ENCODE results near the gene TRPM3. TPM values are rescaled to one million over a fixed set of nuclear protein-coding genes. Genes with fewer than 3 reads are reported as not detected.

Gene TRPM3
- total RNA-seq, 1 experiment from 2014 or later: not detected

- Mint-ChIP-seq H3K27ac (ENCODE audit: unreplicated experiment) (no peak overlapping the region), H3K27me3 (ENCODE audit: insufficient read depth, unreplicated experiment) (no peaks in the 10 kb centered on the region), H3K4me3 (ENCODE audit: unreplicated experiment) (no peak overlapping the region), H3K36me3 (ENCODE audit: insufficient read depth, unreplicated experiment) (no peaks in the 10 kb centered on the region), H3K9me3 (ENCODE audit: unreplicated experiment) (no peaks in the 10 kb centered on the region), H3K4me1 (ENCODE audit: low read depth, unreplicated experiment) (no peaks in the 10 kb centered on the region)
- BruUV-seq (replicated peaks): no TSS peak
- ChIA-PET CTCF (no interaction called here), POLR2A (no interaction called here)
- Histone ChIP-seq H3K4me3 (ENCODE audit: low read depth, low read length) (no peak overlapping the region), H3K27me3 (replicated peaks; ENCODE audit: control insufficient read depth, insufficient read depth, low read length) (no peaks in the 10 kb centered on the region), H3K9me3 (no peaks in the 10 kb centered on the region), H3K36me3 (ENCODE audit: control insufficient read depth, insufficient read depth, low read length) (no peaks in the 10 kb centered on the region), H3K4me1 (no peaks in the 10 kb centered on the region)
- no peak for TF ChIP-seq CTCF (IDR thresholded peaks at IDR 0.05; ENCODE audit: insufficient read depth in 1 of 2, low read depth in 1 of 2, low read length in 1 of 2, severe bottlenecking in 1 of 2, unreplicated experiment in 1 of 2)
- intact Hi-C loops (cut with micrococcal nuclease; ENCODE audit: unreplicated experiment): no loop called here
- DNase-seq: no peak
Measured at GRCh38 chr9:70588381-70588780, 533.0 kb downstream of the TRPM3 start.

GRCh38 chr9:70587201-70587600, 534.2 kb downstream of the TRPM3 start:
- Histone ChIP-seq H3K4me3 (ENCODE audit: low read depth, low read length) (no peak overlapping the region), H3K27me3 (replicated peaks; ENCODE audit: control insufficient read depth, insufficient read depth, low read length) (no peaks in the 10 kb centered on the region), H3K4me1 (no peaks in the 10 kb centered on the region), H3K36me3 (ENCODE audit: control insufficient read depth, insufficient read depth, low read length) (no peaks in the 10 kb centered on the region), H3K9me3 (no peaks in the 10 kb centered on the region)
- intact Hi-C loops (cut with micrococcal nuclease; ENCODE audit: unreplicated experiment): no loop called here
- Mint-ChIP-seq H3K9me3 (ENCODE audit: unreplicated experiment) (no peaks in the 10 kb centered on the region), H3K27me3 (ENCODE audit: insufficient read depth, unreplicated experiment) (no peaks in the 10 kb centered on the region), H3K4me3 (ENCODE audit: unreplicated experiment) (no peak overlapping the region), H3K27ac (ENCODE audit: unreplicated experiment) (no peak overlapping the region), H3K4me1 (ENCODE audit: low read depth, unreplicated experiment) (no peaks in the 10 kb centered on the region), H3K36me3 (ENCODE audit: insufficient read depth, unreplicated experiment) (no peaks in the 10 kb centered on the region)
- no peak for TF ChIP-seq CTCF (IDR thresholded peaks at IDR 0.05; ENCODE audit: insufficient read depth in 1 of 2, low read depth in 1 of 2, low read length in 1 of 2, severe bottlenecking in 1 of 2, unreplicated experiment in 1 of 2)
- POLR2A ChIA-PET: no interaction called here
- CTCF ChIA-PET: no interaction called here
- BruUV-seq (replicated peaks): no TSS peak
- no peak for DNase-seq

- CTCF ChIA-PET: no interaction called here
- POLR2A ChIA-PET: no interaction called here
- BruUV-seq (replicated peaks): no TSS peak
Measured at GRCh38 chr9:70586476-70586875, 534.9 kb downstream of the TRPM3 start.

More at GRCh38 chr9:70586476-70586875, 534.9 kb downstream of the TRPM3 start:
- H3K36me3 Mint-ChIP-seq (ENCODE audit: insufficient read depth, unreplicated experiment): no peaks in the 10 kb centered on the region
- DNase-seq: no peak
- no peaks in the 10 kb centered on the region for H3K27me3 ChIP-seq (replicated peaks; ENCODE audit: control insufficient read depth, insufficient read depth, low read length)
- H3K4me1 Mint-ChIP-seq (ENCODE audit: low read depth, unreplicated experiment): no peaks in the 10 kb centered on the region
- intact Hi-C loops (cut with micrococcal nuclease; ENCODE audit: unreplicated experiment): no loop called here
- TF ChIP-seq CTCF (IDR thresholded peaks at IDR 0.05; ENCODE audit: insufficient read depth in 1 of 2, low read depth in 1 of 2, low read length in 1 of 2, severe bottlenecking in 1 of 2, unreplicated experiment in 1 of 2): no peak
- H3K27me3 Mint-ChIP-seq (ENCODE audit: insufficient read depth, unreplicated experiment): no peaks in the 10 kb centered on the region
- no peak overlapping the region for H3K4me3 Mint-ChIP-seq (ENCODE audit: unreplicated experiment)
- H3K4me3 ChIP-seq (ENCODE audit: low read depth, low read length): no peak overlapping the region
- no peaks in the 10 kb centered on the region for H3K4me1 ChIP-seq
- no peaks in the 10 kb centered on the region for H3K9me3 Mint-ChIP-seq (ENCODE audit: unreplicated experiment)
- no peaks in the 10 kb centered on the region for H3K9me3 ChIP-seq
- no peaks in the 10 kb centered on the region for H3K36me3 ChIP-seq (ENCODE audit: control insufficient read depth, insufficient read depth, low read length)
- H3K27ac Mint-ChIP-seq (ENCODE audit: unreplicated experiment): no peak overlapping the region
